Hepatocyte (in vitro differentiated cells): ENCODE results near the gene WSCD2. TPM values are rescaled to one million over a fixed set of nuclear protein-coding genes. Genes with fewer than 3 reads are reported as not detected.

Experiments
- DNase-seq: peaks from one replicate; pipeline ENCODE4 v3.0.0-alpha.2; 2016; ENCODE audit warnings: low spot score
- H2AFZ ChIP-seq: fragments of 200-600 bp; sonication (generic); 2 replicates; pipeline ENCODE4 v1.6.0; 2016; ENCODE audit warnings: antibody characterized with exemption, mild to moderate bottlenecking
- H3K27ac ChIP-seq: fragments of 200-600 bp; sonication (generic); 2 replicates; pipeline ENCODE4 v1.5.1; 2016; ENCODE audit warnings: mild to moderate bottlenecking
- H3K27me3 ChIP-seq: fragments of 200-600 bp; sonication (generic); 2 replicates; pipeline ENCODE4 v1.6.1; 2016
- H3K36me3 ChIP-seq: fragments of 200-600 bp; sonication (generic); replicated peaks from 2 replicates; pipeline ENCODE4 v1.5.1; 2016; ENCODE audit warnings: low read depth; ENCODE audit not compliant: insufficient read depth
- H3K4me1 ChIP-seq: fragments of 200-600 bp; sonication (generic); 2 replicates; pipeline ENCODE4 v1.5.1; 2016; ENCODE audit warnings: mild to moderate bottlenecking, moderate library complexity; ENCODE audit not compliant: insufficient read depth
- H3K4me2 ChIP-seq: fragments of 200-600 bp; sonication (generic); 2 replicates; pipeline ENCODE4 v1.6.0; 2016
- H3K4me3 ChIP-seq: fragments of 200-600 bp; sonication (generic); 2 replicates; pipeline ENCODE4 v1.5.1; 2016; ENCODE audit warnings: mild to moderate bottlenecking
- H3K79me2 ChIP-seq: fragments of 200-600 bp; sonication (generic); 2 replicates; pipeline ENCODE4 v1.6.0; 2017; ENCODE audit warnings: mild to moderate bottlenecking
- H3K9me2 ChIP-seq: fragments of 200-600 bp; sonication (generic); replicated peaks from 2 replicates; pipeline ENCODE4 v1.6.0; 2017; ENCODE audit warnings: mild to moderate bottlenecking; ENCODE audit not compliant: insufficient read depth
- H3K9me3 ChIP-seq: fragments of 200-600 bp; sonication (generic); 2 replicates; pipeline ENCODE4 v1.5.1; 2016; ENCODE audit warnings: low read depth, mild to moderate bottlenecking
- H4K20me1 ChIP-seq: fragments of 200-600 bp; sonication (generic); 2 replicates; pipeline ENCODE4 v1.6.0; 2016; ENCODE audit warnings: mild to moderate bottlenecking; ENCODE audit not compliant: insufficient read depth, poor library complexity, severe bottlenecking
- CTCF ChIP-seq: fragments of 200-600 bp; sonication (generic); IDR thresholded peaks from 2 replicates; pipeline ENCODE4 v1.5.1; 2016; ENCODE audit warnings: antibody characterized with exemption, mild to moderate bottlenecking; ENCODE audit not compliant: poor library complexity
- EZH2 ChIP-seq: fragments of 200-600 bp; sonication (generic); IDR thresholded peaks from 2 replicates; pipeline ENCODE4 v1.6.1; 2016; ENCODE audit warnings: antibody characterized with exemption, mild to moderate bottlenecking, borderline replicate concordance
- EZH2phosphoT487 ChIP-seq: fragments of 200-600 bp; sonication (generic); IDR thresholded peaks from one replicate; pipeline ENCODE4 v1.6.1; 2018; ENCODE audit warnings: antibody characterized with exemption, mild to moderate bottlenecking, low read depth, moderate library complexity; ENCODE audit not compliant: unreplicated experiment, severe bottlenecking
- WGBS: methylation state at CpG from one replicate; pipeline ENCODE4 v1.1.6; 2016; ENCODE audit warnings: low lambda C conversion rate; ENCODE audit errors: missing lambda C conversion rate; 5-methylcytosine and 5-hydroxymethylcytosine counted together
- polyA plus RNA-seq: library from polyadenylated mRNA; unstranded; fragments of >200 nt; fragmentation: Nextera tagmentation; extraction: Ambion mirVana; gene quantifications from 2 replicates; pipeline ENCODE4 v1.2.1, GENCODE V29; 2016
- total RNA-seq: library from RNA; depleted of rRNA; stranded (reverse); fragments of >200 nt; gene quantifications from 2 replicates; pipeline ENCODE4 v1.2.3, GENCODE V29; 2014

The WSCD2 gene
- total and polyA plus RNA-seq, 2 experiments from 2014 or later = 4.2 to 4.3 TPM

- 87% methylated on average over 4 of the region's 4 CpGs for WGBS
- Histone ChIP-seq H3K27me3 (peaks cover 5% of the 10 kb centered on the region), H3K9me2 (no peaks in the 10 kb centered on the region), H3K36me3 (no peaks in the 10 kb centered on the region), H3K4me2 (no peak overlapping the region), H3K9me3 (no peaks in the 10 kb centered on the region), H3K4me1 (no peaks in the 10 kb centered on the region), H3K4me3 (no peak overlapping the region), H2AFZ (no peak overlapping the region), H3K79me2 (no peaks in the 10 kb centered on the region), H4K20me1 (no peaks in the 10 kb centered on the region), H3K27ac (no peak overlapping the region)
- no peak for DNase-seq
- no peak for TF ChIP-seq EZH2
- no peak for TF ChIP-seq CTCF
- TF ChIP-seq EZH2phosphoT487 = no peak
These were observed 128.6 kb downstream of the WSCD2 start for GRCh38 chr12:108257610-108258106.

- no peak overlapping the region for H2AFZ ChIP-seq
- no peaks in the 10 kb centered on the region for H3K9me3 ChIP-seq
- no peaks in the 10 kb centered on the region for H3K36me3 ChIP-seq
- no peak for DNase-seq
- H3K4me1 ChIP-seq = no peaks in the 10 kb centered on the region
- H3K4me3 ChIP-seq = no peak overlapping the region
- H3K4me2 ChIP-seq = no peak overlapping the region
- H4K20me1 ChIP-seq = no peaks in the 10 kb centered on the region
- 60% methylated on average over 3 of the region's 3 CpGs for WGBS
- no peaks in the 10 kb centered on the region for H3K9me2 ChIP-seq
- H3K79me2 ChIP-seq = no peaks in the 10 kb centered on the region
- no peak overlapping the region for H3K27ac ChIP-seq
- no peaks in the 10 kb centered on the region for H3K27me3 ChIP-seq
- TF ChIP-seq EZH2 (no peak), EZH2phosphoT487 (no peak), CTCF (no peak)
These were observed 131.0 kb downstream of the WSCD2 start for GRCh38 chr12:108260039-108260438.

- H4K20me1 ChIP-seq = no peaks in the 10 kb centered on the region
- H3K9me2 ChIP-seq = no peaks in the 10 kb centered on the region
- TF ChIP-seq CTCF (no peak), EZH2phosphoT487 (no peak), EZH2 (no peak)
These were observed 131.9 kb downstream of the WSCD2 start for GRCh38 chr12:108260969-108261368.

GRCh38 chr12:108265505-108265904 lies 136.4 kb downstream of the WSCD2 start:
- H3K4me3 ChIP-seq = no peak overlapping the region
- H4K20me1 ChIP-seq = no peaks in the 10 kb centered on the region
- no peaks in the 10 kb centered on the region for H3K27me3 ChIP-seq
- H3K27ac ChIP-seq = no peak overlapping the region
- no peaks in the 10 kb centered on the region for H3K4me1 ChIP-seq
- no peak overlapping the region for H2AFZ ChIP-seq
- no peak for DNase-seq
- WGBS = 77% methylated on average over 1 of the region's 1 CpG
- H3K4me2 ChIP-seq = no peak overlapping the region
- no peaks in the 10 kb centered on the region for H3K9me2 ChIP-seq
- TF ChIP-seq EZH2phosphoT487 (no peak), EZH2 (no peak), CTCF (no peak)
- no peaks in the 10 kb centered on the region for H3K36me3 ChIP-seq
- no peaks in the 10 kb centered on the region for H3K9me3 ChIP-seq
- H3K79me2 ChIP-seq = no peaks in the 10 kb centered on the region

More at GRCh38 chr12:108260969-108261368, 131.9 kb downstream of the WSCD2 start:
- no peak overlapping the region for H3K4me2 ChIP-seq
- no peaks in the 10 kb centered on the region for H3K27me3 ChIP-seq
- no peaks in the 10 kb centered on the region for H3K36me3 ChIP-seq
- no peak overlapping the region for H3K4me3 ChIP-seq
- no peaks in the 10 kb centered on the region for H3K4me1 ChIP-seq
- H2AFZ ChIP-seq = no peak overlapping the region
- no peaks in the 10 kb centered on the region for H3K9me3 ChIP-seq
- no peak for DNase-seq
- H3K27ac ChIP-seq = no peak overlapping the region
- H3K79me2 ChIP-seq = no peaks in the 10 kb centered on the region
